PC-3 (cell line): ENCODE data around the gene ANXA6.

Experiments used
- EZH2 ChIP-seq: fragments of 300-600 bp; sonication (generic); IDR thresholded peaks from one replicate; pipeline ENCODE4 v1.6.1; 2017; ENCODE audit warnings: antibody characterized with exemption, mild to moderate bottlenecking, low read length; ENCODE audit not compliant: unreplicated experiment
- TF ChIP-seq, protein P1 (sequence below): fragments of 300-600 bp; sonication (generic); conservative IDR thresholded peaks from 2 replicates; pipeline ENCODE4 v1.5.1; 2017; ENCODE audit warnings: antibody characterized with exemption, low read depth, mild to moderate bottlenecking, low read length

DNA sequence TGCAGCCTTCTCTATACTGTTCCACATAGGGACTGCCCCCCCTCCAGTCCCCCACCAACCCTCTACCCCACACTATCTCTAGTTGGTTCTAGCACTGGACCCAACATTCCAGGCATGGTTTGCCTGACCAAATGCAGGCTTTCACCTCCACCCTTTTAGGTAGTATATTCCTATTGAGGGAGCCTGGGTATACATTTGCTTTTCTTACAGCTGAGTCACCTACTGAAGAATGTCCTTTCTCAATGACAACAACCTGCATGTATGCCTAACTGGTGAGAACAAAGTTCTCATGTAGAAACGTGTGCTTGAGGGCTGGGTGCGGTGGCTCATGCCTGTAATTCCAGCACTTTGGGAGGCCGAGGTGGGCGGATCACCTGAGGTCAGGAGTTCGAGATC, 85.0 kb downstream of the ANXA6 start:
- TF ChIP-seq, protein P1, sequence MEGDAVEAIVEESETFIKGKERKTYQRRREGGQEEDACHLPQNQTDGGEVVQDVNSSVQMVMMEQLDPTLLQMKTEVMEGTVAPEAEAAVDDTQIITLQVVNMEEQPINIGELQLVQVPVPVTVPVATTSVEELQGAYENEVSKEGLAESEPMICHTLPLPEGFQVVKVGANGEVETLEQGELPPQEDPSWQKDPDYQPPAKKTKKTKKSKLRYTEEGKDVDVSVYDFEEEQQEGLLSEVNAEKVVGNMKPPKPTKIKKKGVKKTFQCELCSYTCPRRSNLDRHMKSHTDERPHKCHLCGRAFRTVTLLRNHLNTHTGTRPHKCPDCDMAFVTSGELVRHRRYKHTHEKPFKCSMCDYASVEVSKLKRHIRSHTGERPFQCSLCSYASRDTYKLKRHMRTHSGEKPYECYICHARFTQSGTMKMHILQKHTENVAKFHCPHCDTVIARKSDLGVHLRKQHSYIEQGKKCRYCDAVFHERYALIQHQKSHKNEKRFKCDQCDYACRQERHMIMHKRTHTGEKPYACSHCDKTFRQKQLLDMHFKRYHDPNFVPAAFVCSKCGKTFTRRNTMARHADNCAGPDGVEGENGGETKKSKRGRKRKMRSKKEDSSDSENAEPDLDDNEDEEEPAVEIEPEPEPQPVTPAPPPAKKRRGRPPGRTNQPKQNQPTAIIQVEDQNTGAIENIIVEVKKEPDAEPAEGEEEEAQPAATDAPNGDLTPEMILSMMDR, result no peak
- TF ChIP-seq EZH2, result no peak
